Measurements from ENCODE around the gene SPP2.

DNA sequence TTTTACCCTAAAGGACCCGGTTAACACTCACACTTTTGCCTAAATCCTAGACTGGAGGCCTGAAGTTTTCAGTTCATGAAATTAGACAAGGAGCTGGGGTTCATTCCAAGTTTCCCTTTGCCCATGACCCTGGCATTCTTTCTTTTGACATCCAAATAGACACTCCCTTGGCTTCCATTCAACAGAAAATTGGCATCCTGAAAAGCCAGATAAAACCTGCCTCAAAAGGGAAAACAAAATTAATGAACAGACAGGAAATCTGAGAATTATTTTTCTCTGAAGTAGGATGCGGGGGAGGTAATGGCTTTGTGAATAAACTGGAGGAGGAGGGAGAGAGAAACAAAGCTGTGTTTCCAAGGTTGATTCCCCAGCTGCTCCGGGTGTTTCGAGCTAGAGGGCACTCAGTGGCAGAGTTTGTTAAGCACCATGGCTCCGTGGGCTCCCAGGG, 41.0 kb downstream of the SPP2 start:
- TF ChIP-seq, protein P1, sequence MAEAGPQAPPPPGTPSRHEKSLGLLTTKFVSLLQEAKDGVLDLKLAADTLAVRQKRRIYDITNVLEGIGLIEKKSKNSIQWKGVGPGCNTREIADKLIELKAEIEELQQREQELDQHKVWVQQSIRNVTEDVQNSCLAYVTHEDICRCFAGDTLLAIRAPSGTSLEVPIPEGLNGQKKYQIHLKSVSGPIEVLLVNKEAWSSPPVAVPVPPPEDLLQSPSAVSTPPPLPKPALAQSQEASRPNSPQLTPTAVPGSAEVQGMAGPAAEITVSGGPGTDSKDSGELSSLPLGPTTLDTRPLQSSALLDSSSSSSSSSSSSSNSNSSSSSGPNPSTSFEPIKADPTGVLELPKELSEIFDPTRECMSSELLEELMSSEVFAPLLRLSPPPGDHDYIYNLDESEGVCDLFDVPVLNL (CRISPR knock-in tag; IDR thresholded peaks at IDR 0.05; ENCODE audit: borderline replicate concordance, low read depth), result no peak
- TF ChIP-seq JUN (CRISPR knock-in tag; IDR thresholded peaks at IDR 0.05), result no peak
- TF ChIP-seq ZNF416 (CRISPR knock-in tag; IDR thresholded peaks at IDR 0.05), result no peak
- TF ChIP-seq, protein P2, sequence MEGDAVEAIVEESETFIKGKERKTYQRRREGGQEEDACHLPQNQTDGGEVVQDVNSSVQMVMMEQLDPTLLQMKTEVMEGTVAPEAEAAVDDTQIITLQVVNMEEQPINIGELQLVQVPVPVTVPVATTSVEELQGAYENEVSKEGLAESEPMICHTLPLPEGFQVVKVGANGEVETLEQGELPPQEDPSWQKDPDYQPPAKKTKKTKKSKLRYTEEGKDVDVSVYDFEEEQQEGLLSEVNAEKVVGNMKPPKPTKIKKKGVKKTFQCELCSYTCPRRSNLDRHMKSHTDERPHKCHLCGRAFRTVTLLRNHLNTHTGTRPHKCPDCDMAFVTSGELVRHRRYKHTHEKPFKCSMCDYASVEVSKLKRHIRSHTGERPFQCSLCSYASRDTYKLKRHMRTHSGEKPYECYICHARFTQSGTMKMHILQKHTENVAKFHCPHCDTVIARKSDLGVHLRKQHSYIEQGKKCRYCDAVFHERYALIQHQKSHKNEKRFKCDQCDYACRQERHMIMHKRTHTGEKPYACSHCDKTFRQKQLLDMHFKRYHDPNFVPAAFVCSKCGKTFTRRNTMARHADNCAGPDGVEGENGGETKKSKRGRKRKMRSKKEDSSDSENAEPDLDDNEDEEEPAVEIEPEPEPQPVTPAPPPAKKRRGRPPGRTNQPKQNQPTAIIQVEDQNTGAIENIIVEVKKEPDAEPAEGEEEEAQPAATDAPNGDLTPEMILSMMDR (IDR thresholded peaks at IDR 0.05), result no peak
- TF ChIP-seq, protein P3, sequence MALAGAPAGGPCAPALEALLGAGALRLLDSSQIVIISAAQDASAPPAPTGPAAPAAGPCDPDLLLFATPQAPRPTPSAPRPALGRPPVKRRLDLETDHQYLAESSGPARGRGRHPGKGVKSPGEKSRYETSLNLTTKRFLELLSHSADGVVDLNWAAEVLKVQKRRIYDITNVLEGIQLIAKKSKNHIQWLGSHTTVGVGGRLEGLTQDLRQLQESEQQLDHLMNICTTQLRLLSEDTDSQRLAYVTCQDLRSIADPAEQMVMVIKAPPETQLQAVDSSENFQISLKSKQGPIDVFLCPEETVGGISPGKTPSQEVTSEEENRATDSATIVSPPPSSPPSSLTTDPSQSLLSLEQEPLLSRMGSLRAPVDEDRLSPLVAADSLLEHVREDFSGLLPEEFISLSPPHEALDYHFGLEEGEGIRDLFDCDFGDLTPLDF (CRISPR knock-in tag; IDR thresholded peaks at IDR 0.05), result no peak
- TF ChIP-seq SP1 (CRISPR knock-in tag; conservative IDR thresholded peaks at IDR 0.05), result no peak
- TF ChIP-seq, protein P4, sequence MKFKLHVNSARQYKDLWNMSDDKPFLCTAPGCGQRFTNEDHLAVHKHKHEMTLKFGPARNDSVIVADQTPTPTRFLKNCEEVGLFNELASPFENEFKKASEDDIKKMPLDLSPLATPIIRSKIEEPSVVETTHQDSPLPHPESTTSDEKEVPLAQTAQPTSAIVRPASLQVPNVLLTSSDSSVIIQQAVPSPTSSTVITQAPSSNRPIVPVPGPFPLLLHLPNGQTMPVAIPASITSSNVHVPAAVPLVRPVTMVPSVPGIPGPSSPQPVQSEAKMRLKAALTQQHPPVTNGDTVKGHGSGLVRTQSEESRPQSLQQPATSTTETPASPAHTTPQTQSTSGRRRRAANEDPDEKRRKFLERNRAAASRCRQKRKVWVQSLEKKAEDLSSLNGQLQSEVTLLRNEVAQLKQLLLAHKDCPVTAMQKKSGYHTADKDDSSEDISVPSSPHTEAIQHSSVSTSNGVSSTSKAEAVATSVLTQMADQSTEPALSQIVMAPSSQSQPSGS (CRISPR knock-in tag; IDR thresholded peaks at IDR 0.05; ENCODE audit: borderline replicate concordance, low read depth), result no peak
- TF ChIP-seq, protein P5, sequence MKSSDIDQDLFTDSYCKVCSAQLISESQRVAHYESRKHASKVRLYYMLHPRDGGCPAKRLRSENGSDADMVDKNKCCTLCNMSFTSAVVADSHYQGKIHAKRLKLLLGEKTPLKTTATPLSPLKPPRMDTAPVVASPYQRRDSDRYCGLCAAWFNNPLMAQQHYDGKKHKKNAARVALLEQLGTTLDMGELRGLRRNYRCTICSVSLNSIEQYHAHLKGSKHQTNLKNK (CRISPR knock-in tag; IDR thresholded peaks at IDR 0.05), result no peak
- TF ChIP-seq, protein P6, sequence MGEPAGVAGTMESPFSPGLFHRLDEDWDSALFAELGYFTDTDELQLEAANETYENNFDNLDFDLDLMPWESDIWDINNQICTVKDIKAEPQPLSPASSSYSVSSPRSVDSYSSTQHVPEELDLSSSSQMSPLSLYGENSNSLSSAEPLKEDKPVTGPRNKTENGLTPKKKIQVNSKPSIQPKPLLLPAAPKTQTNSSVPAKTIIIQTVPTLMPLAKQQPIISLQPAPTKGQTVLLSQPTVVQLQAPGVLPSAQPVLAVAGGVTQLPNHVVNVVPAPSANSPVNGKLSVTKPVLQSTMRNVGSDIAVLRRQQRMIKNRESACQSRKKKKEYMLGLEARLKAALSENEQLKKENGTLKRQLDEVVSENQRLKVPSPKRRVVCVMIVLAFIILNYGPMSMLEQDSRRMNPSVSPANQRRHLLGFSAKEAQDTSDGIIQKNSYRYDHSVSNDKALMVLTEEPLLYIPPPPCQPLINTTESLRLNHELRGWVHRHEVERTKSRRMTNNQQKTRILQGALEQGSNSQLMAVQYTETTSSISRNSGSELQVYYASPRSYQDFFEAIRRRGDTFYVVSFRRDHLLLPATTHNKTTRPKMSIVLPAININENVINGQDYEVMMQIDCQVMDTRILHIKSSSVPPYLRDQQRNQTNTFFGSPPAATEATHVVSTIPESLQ (CRISPR knock-in tag; IDR thresholded peaks at IDR 0.05), result no peak
- TF ChIP-seq ESRRA (CRISPR knock-in tag; IDR thresholded peaks at IDR 0.05; ENCODE audit: borderline replicate concordance), result no peak
- no peak for TF ChIP-seq MXD4 (CRISPR knock-in tag; IDR thresholded peaks at IDR 0.05; ENCODE audit: borderline replicate concordance)
- TF ChIP-seq, protein P7, sequence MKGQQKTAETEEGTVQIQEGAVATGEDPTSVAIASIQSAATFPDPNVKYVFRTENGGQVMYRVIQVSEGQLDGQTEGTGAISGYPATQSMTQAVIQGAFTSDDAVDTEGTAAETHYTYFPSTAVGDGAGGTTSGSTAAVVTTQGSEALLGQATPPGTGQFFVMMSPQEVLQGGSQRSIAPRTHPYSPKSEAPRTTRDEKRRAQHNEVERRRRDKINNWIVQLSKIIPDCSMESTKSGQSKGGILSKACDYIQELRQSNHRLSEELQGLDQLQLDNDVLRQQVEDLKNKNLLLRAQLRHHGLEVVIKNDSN (CRISPR knock-in tag; IDR thresholded peaks at IDR 0.05), result no peak

All from WTC11 (cell line).